GM12864 (cell line): ENCODE results near the gene ABCA13.

ENCODE experiments used
- DNase-seq: peaks from one replicate; pipeline ENCODE4 v3.0.0-alpha.2; 2011; ENCODE audit warnings: low read depth
- H3K4me3 ChIP-seq: 2 replicates; pipeline ENCODE4 v1.5.1; 2011; ENCODE audit warnings: mild to moderate bottlenecking, low read depth, low read length, control low read depth
- CTCF ChIP-seq: IDR thresholded peaks from 2 replicates; pipeline ENCODE4 v1.5.1; 2011; ENCODE audit warnings: low read depth, mild to moderate bottlenecking, moderate library complexity, low read length, control low read depth, inconsistent platforms; ENCODE audit errors: missing control alignments

Gene ABCA13

GRCh38 chr7:48237354-48237753 is 66.1 kb downstream of the ABCA13 start:
- no peak overlapping the region for H3K4me3 ChIP-seq
- no peak for DNase-seq

GRCh38 chr7:48242846-48243245 is 71.6 kb downstream of the ABCA13 start:
- H3K4me3 ChIP-seq, result no peak overlapping the region
- TF ChIP-seq CTCF, result no peak
- DNase-seq, result no peak

More at GRCh38 chr7:48237354-48237753, 66.1 kb downstream of the ABCA13 start:
- no peak for TF ChIP-seq CTCF

- no peak for TF ChIP-seq CTCF
- no peak for DNase-seq
- H3K4me3 ChIP-seq, result no peak overlapping the region
Measured at GRCh38 chr7:48244864-48245271, 73.6 kb downstream of the ABCA13 start.

- TF ChIP-seq CTCF, result no peak
- DNase-seq, result no peak
- H3K4me3 ChIP-seq, result no peak overlapping the region
Measured at GRCh38 chr7:48245751-48246472, 74.7 kb downstream of the ABCA13 start.

- no peak for TF ChIP-seq CTCF
- DNase-seq, result no peak
- no peak overlapping the region for H3K4me3 ChIP-seq
Measured at GRCh38 chr7:48249166-48249565, 77.9 kb downstream of the ABCA13 start.

- DNase-seq, result no peak
- no peak overlapping the region for H3K4me3 ChIP-seq
- TF ChIP-seq CTCF, result no peak
Measured at GRCh38 chr7:48250441-48250951, 79.2 kb downstream of the ABCA13 start.

GRCh38 chr7:48251766-48252165 is 80.5 kb downstream of the ABCA13 start:
- no peak for TF ChIP-seq CTCF
- peak; percentile 36 for DNase-seq
- H3K4me3 ChIP-seq, result no peak overlapping the region
